Nephron (organoid): ENCODE results near the gene RCOR3.

Experiments
- H3K27ac Mint-ChIP-seq, 3 experiments: 2 replicates each; pipeline ENCODE4 v1.8.0; 2020; ENCODE audit warnings: mixed read lengths in 3 of 3, mild to moderate bottlenecking in 2 of 3, moderate library complexity in 1 of 3
- H3K27me3 Mint-ChIP-seq: 2 replicates; pipeline ENCODE4 v1.8.0; 2021; ENCODE audit warnings: low read depth, mild to moderate bottlenecking, moderate library complexity, mixed read lengths
- H3K36me3 Mint-ChIP-seq: 2 replicates; pipeline ENCODE4 v1.8.0; 2020; ENCODE audit warnings: low read depth, mixed read lengths
- H3K4me1 Mint-ChIP-seq: 2 replicates; pipeline ENCODE4 v1.8.0; 2020; ENCODE audit warnings: mixed read lengths
- H3K4me3 Mint-ChIP-seq, 3 experiments: 2 replicates each; pipeline ENCODE4 v1.8.0; 2020; ENCODE audit warnings: mild to moderate bottlenecking in 3 of 3, mixed read lengths in 3 of 3, moderate library complexity in 2 of 3
- H3K9me3 Mint-ChIP-seq: 2 replicates; pipeline ENCODE4 v1.8.0; 2020; ENCODE audit warnings: mixed read lengths
- CTCF ChIP-seq, 3 experiments: fragments of 200-600 bp; sonication (generic); IDR thresholded peaks; one replicate each; pipeline ENCODE4 v1.5.0; 2021; ENCODE audit warnings: antibody characterized with exemption in 3 of 3; ENCODE audit not compliant: unreplicated experiment in 3 of 3

RCOR3 gene

GRCh38 chr1:211282023-211282373, 22.8 kb downstream of the RCOR3 start:
- H3K27ac Mint-ChIP-seq = no peak overlapping the region
- no peaks in the 10 kb centered on the region for H3K9me3 Mint-ChIP-seq
- no peak for TF ChIP-seq CTCF (IDR thresholded peaks at IDR 0.05; ENCODE audit: unreplicated experiment in 3 of 3)
- no peak overlapping the region for H3K4me3 Mint-ChIP-seq
- peaks cover 47% of the 10 kb centered on the region for H3K36me3 Mint-ChIP-seq
- H3K4me1 Mint-ChIP-seq = peaks cover 5% of the 10 kb centered on the region
- no peaks in the 10 kb centered on the region for H3K27me3 Mint-ChIP-seq

- H3K36me3 Mint-ChIP-seq = peaks cover 49% of the 10 kb centered on the region
- no peaks in the 10 kb centered on the region for H3K27me3 Mint-ChIP-seq
- no peak overlapping the region for H3K27ac Mint-ChIP-seq
- TF ChIP-seq CTCF (IDR thresholded peaks at IDR 0.05; ENCODE audit: unreplicated experiment in 3 of 3) = no peak
- peaks cover 10% of the 10 kb centered on the region for H3K4me1 Mint-ChIP-seq
- H3K4me3 Mint-ChIP-seq = no peak overlapping the region
- H3K9me3 Mint-ChIP-seq = no peaks in the 10 kb centered on the region
Measured at GRCh38 chr1:211285196-211285595, 26.0 kb downstream of the RCOR3 start.

- Mint-ChIP-seq H3K4me3 (no peak overlapping the region), H3K9me3 (no peaks in the 10 kb centered on the region), H3K27me3 (no peaks in the 10 kb centered on the region), H3K36me3 (peaks cover 66% of the 10 kb centered on the region), H3K4me1 (peaks cover 10% of the 10 kb centered on the region), H3K27ac (peak overlapping the region; percentile 23 to 77 (median 71))
- TF ChIP-seq CTCF (IDR thresholded peaks at IDR 0.05; ENCODE audit: unreplicated experiment in 3 of 3) = no peak
Measured at GRCh38 chr1:211287218-211287617, 28.1 kb downstream of the RCOR3 start.

GRCh38 chr1:211292411-211292810, 33.2 kb downstream of the RCOR3 start:
- Mint-ChIP-seq H3K27ac (no peak overlapping the region), H3K4me1 (peaks cover 7% of the 10 kb centered on the region), H3K36me3 (peaks cover 61% of the 10 kb centered on the region), H3K9me3 (no peaks in the 10 kb centered on the region), H3K4me3 (no peak overlapping the region), H3K27me3 (no peaks in the 10 kb centered on the region)
- TF ChIP-seq CTCF (IDR thresholded peaks at IDR 0.05; ENCODE audit: unreplicated experiment in 3 of 3) = no peak

- Mint-ChIP-seq H3K27ac (no peak overlapping the region), H3K9me3 (no peaks in the 10 kb centered on the region), H3K4me1 (peaks cover 6% of the 10 kb centered on the region), H3K36me3 (peaks cover 75% of the 10 kb centered on the region), H3K4me3 (no peak overlapping the region), H3K27me3 (no peaks in the 10 kb centered on the region)
- TF ChIP-seq CTCF (IDR thresholded peaks at IDR 0.05; ENCODE audit: unreplicated experiment in 3 of 3) = no peak
Measured at GRCh38 chr1:211296396-211296795, 37.2 kb downstream of the RCOR3 start.

GRCh38 chr1:211305044-211305443, 45.9 kb downstream of the RCOR3 start:
- H3K36me3 Mint-ChIP-seq = peaks cover 54% of the 10 kb centered on the region
- no peaks in the 10 kb centered on the region for H3K9me3 Mint-ChIP-seq
- H3K27me3 Mint-ChIP-seq = no peaks in the 10 kb centered on the region
- no peaks in the 10 kb centered on the region for H3K4me1 Mint-ChIP-seq
- no peak overlapping the region for H3K4me3 Mint-ChIP-seq
- no peak overlapping the region for H3K27ac Mint-ChIP-seq
- TF ChIP-seq CTCF (IDR thresholded peaks at IDR 0.05; ENCODE audit: unreplicated experiment in 3 of 3) = no peak
